Measurements from ENCODE around the gene EHMT1.

DNA sequence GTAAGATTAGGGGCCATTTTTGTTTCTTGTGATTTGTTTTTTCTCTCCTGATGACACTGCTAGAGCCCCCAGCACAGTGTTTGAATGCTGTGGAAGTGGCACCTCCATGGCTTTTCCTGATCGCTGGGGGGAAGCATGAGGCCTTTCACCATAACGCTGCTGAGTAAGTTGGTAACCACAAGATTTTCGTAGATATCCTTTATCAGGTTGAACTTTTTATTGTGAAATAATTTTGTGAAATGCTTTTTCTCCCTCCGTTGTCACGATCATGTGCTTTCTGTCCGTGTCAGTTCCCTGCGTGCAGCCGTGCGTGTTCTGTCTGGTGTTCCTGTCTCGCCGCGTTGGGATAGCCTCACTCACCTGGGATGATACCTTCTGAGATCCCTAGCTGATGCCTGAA, 59.4 kb downstream of the EHMT1 start:
- TF ChIP-seq POLR2A (IDR thresholded peaks at IDR 0.05; ENCODE audit: control extremely low read depth in 1 of 2, low read depth in 2 of 2, low read length in 2 of 2): no peak
- TF ChIP-seq GABPA (IDR thresholded peaks at IDR 0.05; ENCODE audit: borderline replicate concordance, insufficient read depth, low read length): no peak

Data from H1 (cell line).